ENCODE measurements around the gene TCFL5. TPM values are rescaled to one million over a fixed set of nuclear protein-coding genes. Genes with fewer than 3 reads are reported as not detected.

The TCFL5 gene
- total and polyA plus RNA-seq, 12 donors, result 3.5 to 12.0 (median 5.5) TPM

DNA sequence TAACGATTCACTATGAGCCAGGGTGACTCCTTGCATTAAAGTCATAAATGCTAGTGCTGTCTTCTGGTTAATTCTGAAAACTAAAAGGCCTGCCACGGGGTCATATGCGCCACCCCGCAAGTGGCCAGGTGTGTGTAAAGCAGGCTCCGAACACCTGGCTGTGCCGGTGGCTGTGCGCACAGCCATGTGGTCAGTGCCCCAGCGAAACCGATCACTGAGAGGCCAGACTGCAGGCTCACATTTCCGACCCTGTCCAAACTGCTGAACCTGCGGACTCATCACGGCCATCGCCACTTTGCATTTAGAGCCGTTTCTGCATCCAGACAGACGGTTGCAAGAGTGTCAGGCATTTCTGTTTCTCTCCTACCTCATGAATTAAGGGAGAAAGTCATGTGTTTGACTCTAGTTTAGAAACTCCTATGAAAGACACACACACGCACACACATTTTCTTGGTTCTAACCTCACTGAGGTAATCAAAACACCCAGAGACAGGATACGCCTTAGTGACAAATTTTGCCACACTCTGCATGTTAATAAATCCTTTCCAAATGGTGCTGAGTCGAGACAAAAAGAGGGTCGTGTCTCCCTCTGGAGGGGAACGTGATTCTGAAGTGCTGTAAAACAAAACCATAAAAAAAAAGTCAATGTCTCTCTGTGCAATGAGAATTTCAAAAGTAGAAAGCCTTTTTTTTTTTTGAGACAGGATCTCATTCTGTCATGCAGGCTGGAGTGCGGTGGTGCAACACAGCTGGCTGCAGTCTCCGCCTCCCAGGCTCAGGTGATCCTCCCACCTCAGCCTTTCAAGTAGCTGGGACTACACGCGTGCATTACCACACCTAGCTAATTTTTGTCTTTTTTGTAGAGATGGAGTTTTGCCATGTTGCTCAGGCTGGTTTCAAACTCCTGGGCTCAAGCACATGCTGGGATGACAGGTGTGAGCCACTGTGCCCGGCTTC is 31.0 kb upstream of the TCFL5 start:
- intact Hi-C loops (cut with DNase I), result loop anchor here in 1 of 2 donors (10.0 kb wide), 1 partner anchor 112 kb away; the partner anchor contains the start of gene BHLHE23
- Histone ChIP-seq H3K4me3 (no peak overlapping the region), H3K4me1 (replicated peaks in 1 of 2) (peaks cover 4 to 7% of the 10 kb centered on the region in 2 donors), H3K36me3 (replicated peaks in 1 of 2) (peaks cover 0 to 91% of the 10 kb centered on the region in 2 donors), H3K27me3 (no peaks in the 10 kb centered on the region), H3K27ac (no peak overlapping the region), H3K9me3 (replicated peaks in 1 of 3) (no peaks in the 10 kb centered on the region)
- 87 to 92% (median 88%) methylated on average over 15 to 25 of the region's 25 CpGs for whole genome bisulfite sequencing, 4 donors
- TF ChIP-seq POLR2A (IDR thresholded peaks at IDR 0.05), result no peak
- TF ChIP-seq, protein P1, sequence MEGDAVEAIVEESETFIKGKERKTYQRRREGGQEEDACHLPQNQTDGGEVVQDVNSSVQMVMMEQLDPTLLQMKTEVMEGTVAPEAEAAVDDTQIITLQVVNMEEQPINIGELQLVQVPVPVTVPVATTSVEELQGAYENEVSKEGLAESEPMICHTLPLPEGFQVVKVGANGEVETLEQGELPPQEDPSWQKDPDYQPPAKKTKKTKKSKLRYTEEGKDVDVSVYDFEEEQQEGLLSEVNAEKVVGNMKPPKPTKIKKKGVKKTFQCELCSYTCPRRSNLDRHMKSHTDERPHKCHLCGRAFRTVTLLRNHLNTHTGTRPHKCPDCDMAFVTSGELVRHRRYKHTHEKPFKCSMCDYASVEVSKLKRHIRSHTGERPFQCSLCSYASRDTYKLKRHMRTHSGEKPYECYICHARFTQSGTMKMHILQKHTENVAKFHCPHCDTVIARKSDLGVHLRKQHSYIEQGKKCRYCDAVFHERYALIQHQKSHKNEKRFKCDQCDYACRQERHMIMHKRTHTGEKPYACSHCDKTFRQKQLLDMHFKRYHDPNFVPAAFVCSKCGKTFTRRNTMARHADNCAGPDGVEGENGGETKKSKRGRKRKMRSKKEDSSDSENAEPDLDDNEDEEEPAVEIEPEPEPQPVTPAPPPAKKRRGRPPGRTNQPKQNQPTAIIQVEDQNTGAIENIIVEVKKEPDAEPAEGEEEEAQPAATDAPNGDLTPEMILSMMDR (IDR thresholded peaks at IDR 0.05), result no peak
- no peak for DNase-seq

DNA sequence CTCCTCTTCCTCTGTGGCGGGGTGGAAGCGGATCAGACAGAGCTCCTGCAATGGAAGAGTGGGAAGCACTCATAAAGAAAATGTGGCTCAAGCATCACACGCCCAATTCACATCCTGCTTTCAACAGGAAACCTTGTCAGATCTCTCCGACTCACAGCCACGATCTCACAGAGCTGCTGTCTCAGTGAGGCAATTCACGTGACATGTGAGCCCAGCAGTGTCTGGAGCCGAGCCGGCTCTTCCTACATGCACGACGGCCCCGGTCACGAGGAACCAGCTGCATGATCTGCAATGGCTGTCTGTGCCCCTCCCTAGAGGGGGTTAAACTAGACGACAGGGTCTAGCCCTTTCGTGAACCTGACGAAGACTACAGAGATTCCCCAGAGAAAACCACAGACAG is 29.5 kb upstream of the TCFL5 start:
- no peak for DNase-seq
- intact Hi-C loops (cut with DNase I), result loop anchor here in 1 of 2 donors (10.0 kb wide), 1 partner anchor 114 kb away; the partner anchor contains the start of gene BHLHE23
- no peaks in the 10 kb centered on the region for H3K27me3 ChIP-seq
- no peaks in the 10 kb centered on the region for H3K9me3 ChIP-seq (replicated peaks in 1 of 3)
- peaks cover 0 to 94% of the 10 kb centered on the region in 2 donors for H3K36me3 ChIP-seq (replicated peaks in 1 of 2)
- H3K27ac ChIP-seq, result no peak overlapping the region
- no peak for TF ChIP-seq POLR2A (IDR thresholded peaks at IDR 0.05)
- 78 to 86% (median 85%) methylated on average over 14 to 15 of the region's 15 CpGs for WGBS, 4 donors
- no peak overlapping the region for H3K4me3 ChIP-seq
- H3K4me1 ChIP-seq (replicated peaks in 1 of 2), result peaks cover 10 to 14% of the 10 kb centered on the region in 2 donors

DNA sequence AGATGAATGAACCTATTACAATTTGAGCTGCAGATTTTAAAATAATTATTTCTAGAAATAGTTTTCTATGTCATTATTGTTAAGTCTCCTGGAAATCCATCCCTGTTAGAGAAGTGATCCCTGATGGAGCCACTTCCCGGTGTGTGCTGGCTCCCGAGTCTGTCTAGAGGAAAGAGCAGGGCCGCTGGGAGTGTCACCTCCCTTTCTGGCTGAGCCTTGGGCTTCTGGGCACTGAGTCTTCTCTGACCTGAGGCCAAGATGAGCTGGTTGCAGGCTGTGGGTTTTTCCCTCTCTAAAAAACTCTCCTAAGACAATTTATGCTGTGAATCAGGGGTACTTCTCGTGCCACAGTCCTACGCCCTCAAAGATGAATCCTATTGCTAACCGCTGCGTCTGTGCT is 28.8 kb upstream of the TCFL5 start:
- TF ChIP-seq, protein P1 (IDR thresholded peaks at IDR 0.05), result no peak
- no peak for TF ChIP-seq POLR2A (IDR thresholded peaks at IDR 0.05)
- 85 to 88% (median 86%) methylated on average over 7 of the region's 7 CpGs for WGBS, 4 donors
- H3K27me3 ChIP-seq, result no peaks in the 10 kb centered on the region
- peaks cover 0 to 88% of the 10 kb centered on the region in 2 donors for H3K36me3 ChIP-seq (replicated peaks in 1 of 2)
- intact Hi-C loops (cut with DNase I), result loop anchor here in 1 of 2 donors (10.0 kb wide), 1 partner anchor 114 kb away; the partner anchor contains the start of gene BHLHE23
- no peaks in the 10 kb centered on the region for H3K9me3 ChIP-seq (replicated peaks in 1 of 3)
- H3K4me1 ChIP-seq (replicated peaks in 1 of 2), result peaks cover 10 to 14% of the 10 kb centered on the region in 2 donors
- no peak overlapping the region for H3K4me3 ChIP-seq
- H3K27ac ChIP-seq, result no peak overlapping the region
- DNase-seq, result no peak

DNA sequence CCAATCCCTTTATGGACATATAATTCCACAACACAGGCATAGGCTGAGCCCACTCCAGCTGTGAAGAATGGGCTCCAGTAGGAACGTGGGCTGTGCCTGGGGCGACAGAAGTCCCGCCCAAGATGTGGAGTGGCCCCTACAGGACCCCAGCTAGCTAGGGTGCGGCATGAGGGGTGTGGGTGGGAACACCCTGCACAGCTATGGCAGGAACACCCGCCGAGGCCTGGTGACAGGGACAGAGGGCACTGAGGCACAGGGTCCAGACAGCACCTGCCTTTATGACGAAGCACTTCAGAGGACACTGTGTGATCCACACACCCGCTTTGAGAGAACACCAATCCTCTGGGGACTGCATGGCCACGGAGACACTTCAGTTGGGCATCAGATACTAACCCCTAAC is 28.2 kb upstream of the TCFL5 start:
- Histone ChIP-seq H3K4me1 (replicated peaks in 1 of 2) (peaks cover 10 to 14% of the 10 kb centered on the region in 2 donors), H3K27me3 (no peaks in the 10 kb centered on the region), H3K9me3 (replicated peaks in 1 of 3) (no peaks in the 10 kb centered on the region), H3K27ac (no peak overlapping the region), H3K36me3 (replicated peaks in 1 of 2) (peaks cover 0 to 83% of the 10 kb centered on the region in 2 donors), H3K4me3 (no peak overlapping the region)
- no peak for DNase-seq
- intact Hi-C loops (cut with DNase I), result loop anchor here in 1 of 2 donors (10.0 kb wide), 1 partner anchor 115 kb away; the partner anchor contains the start of gene BHLHE23
- TF ChIP-seq, protein P1 (IDR thresholded peaks at IDR 0.05), result no peak
- TF ChIP-seq POLR2A (IDR thresholded peaks at IDR 0.05), result no peak
- 89 to 93% (median 91%) methylated on average over 3 to 9 of the region's 9 CpGs for WGBS, 4 donors

Measured in adrenal gland (tissue), 12 donors.